Muscle of back (tissue), 11 donors: Measurements from ENCODE around the gene PDSS1. TPM values are rescaled to one million over a fixed set of nuclear protein-coding genes. Genes with fewer than 3 reads are reported as not detected.
"Not testable (repeated sequence)": the region's sequence is repeated elsewhere in the genome, so short reads cannot be mapped to it uniquely, and the experiment has no call there.

Experiments used
- DNase-seq, 3 donors: peaks; one replicate each; pipeline versions ENCODE4 v3.0.0 to v3.0.0-alpha.2; 2013
- polyA plus RNA-seq, 10 donors: library from polyadenylated mRNA; unstranded; fragments of 120-200 nt; gene quantifications; one replicate each; pipeline ENCODE4 v1.2.1, GENCODE V29; 2013; ENCODE audit not compliant: insufficient read length in 10 of 10

Gene PDSS1
- polyA plus RNA-seq, 10 donors = 6.8 to 13.0 (median 8.2) TPM

DNA sequence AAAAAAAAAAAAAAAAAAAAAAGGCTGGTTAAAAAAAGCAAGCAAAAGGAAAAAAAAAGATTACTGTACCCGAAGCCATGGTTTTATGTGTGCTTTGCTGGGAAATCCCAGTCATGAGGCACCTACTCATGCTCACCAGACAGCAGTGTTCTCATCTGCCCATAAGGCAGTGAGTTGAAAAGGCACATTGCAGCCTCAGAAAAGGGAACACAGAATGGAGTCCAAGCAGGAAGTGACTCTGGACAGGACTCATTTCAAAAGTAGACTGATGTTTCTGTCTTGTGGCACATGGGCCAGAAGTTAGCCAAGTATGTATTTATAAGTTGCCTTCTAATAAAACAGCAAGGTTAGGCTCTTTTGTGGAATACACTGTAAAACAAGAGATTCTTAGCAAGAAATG, 40.2 kb downstream of the PDSS1 start:
- DNase-seq = peak in 2 of 3 donors; percentile 10 to 23

DNA sequence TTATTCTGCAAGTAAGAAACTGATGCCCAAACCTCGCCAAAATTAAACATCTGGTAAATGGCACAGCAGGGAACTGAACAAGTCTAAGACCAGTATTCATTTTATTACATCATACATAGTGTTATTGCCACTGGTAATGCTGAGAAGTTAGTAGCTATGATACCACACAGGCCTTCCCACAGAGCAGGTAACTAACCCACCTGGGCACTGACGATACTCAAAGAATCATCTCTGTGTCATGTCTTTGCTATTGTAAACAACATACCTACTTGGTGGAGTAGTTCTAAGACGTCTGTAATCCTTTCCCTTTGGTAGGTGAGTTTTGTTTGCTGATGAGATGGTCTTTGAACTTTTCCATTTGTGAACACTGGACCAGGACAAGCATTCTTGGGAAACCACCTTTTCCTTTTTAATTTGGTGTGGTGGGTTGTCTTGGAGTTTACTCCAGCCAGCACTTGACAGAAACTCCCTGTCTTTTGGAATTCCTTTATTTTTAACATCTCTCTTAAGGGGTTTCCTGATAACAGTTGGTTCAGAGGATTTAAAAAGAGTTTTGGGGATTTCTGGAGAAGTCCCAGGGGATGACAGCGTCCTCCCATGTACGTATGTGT, 40.9 kb downstream of the PDSS1 start:
- no peak for DNase-seq

DNA sequence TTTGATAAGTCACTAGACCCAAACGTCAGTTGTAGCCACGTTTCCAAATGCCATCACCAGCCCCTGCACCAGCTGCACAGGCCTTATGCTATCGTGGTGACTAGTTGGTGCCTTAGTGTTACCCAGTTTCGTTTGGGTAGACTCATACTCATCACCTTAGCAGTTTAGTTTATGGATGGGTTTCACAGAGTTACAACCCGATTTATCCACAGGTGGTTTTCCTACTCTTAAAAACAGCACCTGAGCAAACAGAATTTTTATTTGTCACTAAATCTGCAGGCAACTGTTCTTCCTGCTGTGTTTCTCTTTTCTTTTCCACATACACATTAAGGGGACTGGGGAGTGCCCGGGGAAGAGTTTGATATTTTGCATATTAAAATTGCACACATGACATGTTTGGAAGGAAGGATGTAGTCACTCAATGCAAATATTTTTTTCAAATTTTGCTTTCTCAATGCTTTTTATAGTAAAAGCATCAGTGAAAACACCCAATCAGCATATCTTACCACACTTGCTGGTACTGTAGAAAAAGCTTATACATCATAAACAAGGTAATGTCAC, 41.6 kb downstream of the PDSS1 start:
- no peak for DNase-seq

DNA sequence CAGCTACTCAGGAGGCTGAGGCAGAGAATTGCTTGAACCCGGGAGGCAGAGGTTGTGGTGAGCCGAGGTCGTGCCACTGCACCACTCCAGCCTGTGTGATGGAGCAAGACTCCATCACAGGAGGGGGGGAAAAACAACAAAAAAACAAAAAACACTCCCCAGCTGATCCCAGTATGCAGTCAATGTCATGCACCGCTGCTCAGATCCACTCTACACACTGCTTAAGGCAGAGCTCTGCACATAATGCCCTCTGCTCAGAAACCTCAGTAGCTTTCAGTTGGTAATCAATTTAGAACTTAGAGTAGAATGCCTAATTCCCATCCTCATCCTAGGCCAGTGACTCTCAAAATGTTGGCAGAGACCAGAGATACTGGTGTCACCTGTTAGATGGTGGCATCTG, 43.9 kb downstream of the PDSS1 start:
- DNase-seq = no peak

DNA sequence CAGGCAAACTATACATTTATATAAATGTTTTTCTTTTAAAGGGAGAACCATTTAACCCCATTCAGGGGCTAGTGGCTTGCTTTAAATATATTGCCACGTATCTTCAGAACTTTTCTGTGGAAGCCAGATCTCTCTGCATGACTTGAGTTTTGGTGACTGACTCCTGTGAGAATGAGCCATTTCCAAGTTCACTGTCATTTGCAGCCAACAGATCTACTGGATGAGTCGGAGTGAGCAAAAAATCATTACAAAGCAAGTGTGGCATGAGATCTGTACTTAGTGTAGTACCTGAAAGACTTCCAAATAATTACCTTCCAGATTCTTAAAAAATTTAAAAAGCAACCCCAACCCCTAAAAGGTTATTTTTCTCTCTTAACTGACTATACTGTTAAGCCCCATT, 45.6 kb downstream of the PDSS1 start:
- no peak for DNase-seq

DNA sequence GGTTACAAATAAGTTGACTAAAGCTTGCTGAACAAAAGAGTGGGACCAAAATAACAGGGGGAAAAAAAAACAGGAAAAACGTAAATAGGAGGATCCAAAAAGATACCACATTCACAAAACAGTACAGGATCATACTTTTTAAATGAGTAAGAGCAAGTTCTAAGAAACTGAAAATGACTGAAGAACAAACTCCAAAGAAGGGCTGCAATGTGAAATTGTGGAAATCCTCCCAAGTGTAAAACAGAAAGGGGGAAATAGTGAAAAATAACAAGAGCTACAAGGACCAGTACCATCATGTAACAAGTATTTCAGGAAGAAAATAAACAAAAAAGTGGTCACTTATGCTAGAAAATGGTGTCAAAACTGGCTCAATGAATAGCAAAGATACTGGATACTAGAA, 46.3 kb downstream of the PDSS1 start:
- no peak for DNase-seq

DNA sequence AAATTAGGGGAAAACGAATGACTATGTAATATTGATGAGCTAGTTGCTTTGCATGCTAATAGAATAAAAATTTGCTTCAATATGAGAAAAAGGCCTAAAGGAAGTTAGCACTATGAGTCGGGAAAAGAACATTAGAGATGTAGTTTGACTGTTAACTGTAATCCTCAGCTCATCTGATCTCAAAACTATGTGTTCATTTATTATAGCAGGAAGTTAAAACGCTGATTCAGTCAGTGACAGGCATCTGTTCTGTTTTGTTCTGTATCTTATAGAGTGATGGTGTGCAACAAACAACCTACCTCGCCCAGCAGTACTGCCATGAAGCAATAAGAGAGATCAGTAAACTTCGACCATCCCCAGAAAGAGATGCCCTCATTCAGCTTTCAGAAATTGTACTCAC, 48.6 kb downstream of the PDSS1 start:
- DNase-seq = no peak

DNA sequence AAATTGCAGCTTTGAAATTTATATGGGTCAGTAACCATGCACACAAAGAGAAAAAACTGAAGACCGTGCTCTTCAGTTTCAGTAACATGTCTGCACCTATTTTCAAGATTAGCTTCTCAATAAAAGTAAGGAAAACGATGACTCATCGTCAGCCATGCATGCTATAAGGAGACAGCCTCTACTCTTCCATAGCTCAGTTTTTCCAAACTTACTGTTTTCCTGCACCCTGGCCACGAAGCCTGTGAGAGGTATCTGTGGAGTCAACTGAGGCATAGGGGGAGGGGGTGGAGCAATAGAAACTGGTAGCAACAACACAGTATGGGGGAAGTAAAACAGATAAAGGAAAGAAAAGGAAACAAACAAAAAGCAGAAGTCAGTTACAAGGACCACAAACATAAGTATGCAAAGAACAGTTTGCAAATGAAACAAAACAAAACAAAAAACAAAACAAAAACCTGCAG, 58.0 kb downstream of the PDSS1 start:
- peak in 2 of 3 donors; percentile 6 to 7 for DNase-seq

DNA sequence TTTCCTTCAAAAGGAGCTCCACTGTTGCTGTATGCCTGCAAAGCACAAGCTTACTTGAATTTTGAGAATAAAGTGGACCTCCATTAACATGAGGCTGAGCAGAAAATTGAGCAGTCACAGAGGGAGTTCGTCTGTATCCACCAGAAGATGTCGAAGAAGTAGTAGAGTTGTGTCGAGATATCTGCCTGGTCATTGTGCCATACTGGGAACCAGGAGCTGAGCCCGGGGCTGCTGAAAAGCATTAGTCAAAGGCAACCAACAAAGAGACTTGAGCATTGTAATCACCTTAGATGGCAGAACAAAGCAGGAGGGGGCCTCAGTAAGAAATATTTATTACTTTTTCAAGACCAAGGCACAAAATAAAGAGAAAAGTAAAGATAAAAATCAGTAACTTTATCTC, 61.5 kb downstream of the PDSS1 start:
- no peak for DNase-seq

DNA sequence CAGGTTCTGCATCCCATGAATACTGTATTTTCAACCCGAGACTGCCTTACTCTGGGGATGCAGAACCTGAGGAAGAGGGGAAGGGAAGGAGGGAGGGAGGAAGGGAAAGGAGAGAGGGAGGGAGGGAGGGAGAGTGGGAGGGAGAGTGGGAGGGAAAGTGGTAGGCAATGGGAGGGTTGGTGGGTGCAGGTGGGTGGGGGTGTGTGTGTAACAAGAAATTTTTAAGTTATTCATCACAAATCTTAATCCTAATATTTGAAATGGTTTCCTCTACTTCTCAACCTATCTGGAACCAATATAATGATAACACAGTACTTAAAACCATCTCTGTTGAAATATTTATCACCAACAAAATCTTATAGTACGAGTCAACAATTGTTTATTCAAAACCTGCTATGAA, 68.0 kb downstream of the PDSS1 start:
- DNase-seq = no peak

DNA sequence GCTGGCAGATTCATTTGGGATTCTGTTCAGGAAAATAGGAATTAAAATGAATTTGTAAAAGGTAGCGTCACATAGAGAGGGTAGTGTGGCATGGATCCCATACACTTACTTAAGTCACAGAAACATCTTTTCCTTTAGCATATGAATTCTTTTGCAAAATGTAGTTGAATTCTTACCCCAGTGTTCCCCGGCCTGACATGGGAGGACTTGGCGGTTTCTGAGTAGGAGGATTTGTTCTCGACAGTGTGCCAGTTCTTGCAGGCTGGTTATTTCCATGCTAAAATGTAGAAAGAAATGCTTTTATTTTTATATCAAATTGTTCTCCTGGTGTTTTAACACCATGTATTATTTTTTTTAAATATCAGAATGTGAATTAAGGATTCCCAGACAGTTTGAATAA, 72.6 kb downstream of the PDSS1 start:
- DNase-seq = no peak

DNA sequence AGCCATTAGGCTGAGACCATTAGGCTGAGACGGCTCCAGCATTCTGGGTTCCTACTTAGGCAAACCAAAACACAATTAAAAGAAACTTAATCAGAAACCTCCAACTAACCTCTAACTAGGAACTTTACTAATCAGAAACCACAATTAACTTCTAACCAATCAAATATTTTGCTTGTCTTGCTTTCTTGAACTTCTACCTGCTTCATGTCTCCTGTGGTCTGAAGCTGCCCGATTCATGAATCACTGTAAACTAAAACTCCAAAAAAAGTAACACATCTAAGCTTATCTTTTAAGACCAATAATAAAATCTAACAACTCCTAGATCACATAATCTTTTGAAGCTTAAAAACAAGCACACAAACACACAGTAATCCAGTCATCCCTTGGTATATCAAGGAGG, 76.1 kb downstream of the PDSS1 start:
- no peak for DNase-seq

DNA sequence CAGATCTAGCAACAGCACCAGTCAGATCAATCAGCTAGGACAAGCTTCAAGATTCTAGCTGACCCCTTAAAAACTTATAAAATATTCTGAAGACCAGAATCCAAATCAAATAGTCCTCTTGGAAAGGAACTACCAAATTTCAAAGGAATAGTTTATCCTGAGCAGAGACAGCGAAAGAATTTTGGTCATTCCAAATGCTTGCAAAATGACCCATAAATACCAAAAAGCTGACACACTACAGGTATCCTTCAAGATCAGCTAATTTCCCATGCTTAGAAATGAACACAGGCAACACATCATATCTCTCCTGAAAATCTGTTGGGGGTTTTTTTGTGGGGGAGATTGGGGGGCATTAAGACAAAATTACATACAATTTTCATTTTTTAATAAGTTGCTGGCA, 78.8 kb downstream of the PDSS1 start:
- no peak for DNase-seq

DNA sequence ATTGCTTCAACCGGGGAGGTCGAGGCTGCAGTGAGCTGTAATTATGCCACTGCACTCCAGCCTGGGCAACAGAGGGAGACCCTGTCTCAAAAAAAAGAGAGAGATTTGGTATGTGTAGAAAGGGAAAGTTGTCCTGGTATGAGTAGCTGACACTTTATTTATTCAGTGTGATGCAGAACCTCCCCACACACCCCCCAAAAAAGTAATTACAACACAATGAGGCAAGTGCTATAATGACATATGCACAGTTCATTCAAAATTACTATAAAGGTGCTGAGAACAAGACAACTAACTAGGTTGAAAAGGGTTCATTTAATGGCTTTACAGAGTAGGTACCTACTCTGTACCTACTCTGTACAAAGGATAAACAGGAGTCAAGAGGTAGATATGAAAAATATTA, 80.2 kb downstream of the PDSS1 start:
- no peak for DNase-seq

DNA sequence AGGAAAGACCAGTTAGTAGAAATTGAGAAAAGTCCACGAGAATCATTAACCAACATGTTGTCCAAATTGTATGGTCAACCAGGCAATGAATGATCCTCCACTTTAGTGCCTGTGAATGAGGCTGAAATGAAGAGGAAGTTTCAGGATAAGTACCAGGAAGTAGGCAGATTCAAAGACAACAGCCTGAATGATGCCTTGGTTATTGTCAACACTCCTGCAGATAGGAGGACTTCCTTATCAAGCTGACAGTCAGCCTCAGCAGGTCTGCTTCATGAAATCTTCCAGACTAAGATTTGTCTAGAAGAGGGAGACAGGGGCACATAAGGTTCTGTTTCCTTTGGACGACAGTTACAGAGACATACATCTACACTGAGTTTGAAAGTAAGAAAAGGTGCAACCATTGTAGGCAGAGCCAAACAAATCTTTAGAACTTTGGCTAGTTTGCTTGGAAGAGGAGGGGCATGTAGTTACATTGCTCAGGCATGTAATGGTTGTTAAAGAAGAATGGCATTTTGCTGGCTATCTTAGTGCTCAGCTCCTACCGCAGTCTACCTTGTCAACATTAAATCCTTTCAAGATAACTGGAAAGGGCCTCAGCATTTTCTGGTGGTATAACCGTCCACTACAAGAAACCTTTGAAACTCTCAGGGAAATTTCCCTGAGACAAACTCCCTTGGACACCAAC, 81.8 kb downstream of the PDSS1 start:
- no peak for DNase-seq

DNA sequence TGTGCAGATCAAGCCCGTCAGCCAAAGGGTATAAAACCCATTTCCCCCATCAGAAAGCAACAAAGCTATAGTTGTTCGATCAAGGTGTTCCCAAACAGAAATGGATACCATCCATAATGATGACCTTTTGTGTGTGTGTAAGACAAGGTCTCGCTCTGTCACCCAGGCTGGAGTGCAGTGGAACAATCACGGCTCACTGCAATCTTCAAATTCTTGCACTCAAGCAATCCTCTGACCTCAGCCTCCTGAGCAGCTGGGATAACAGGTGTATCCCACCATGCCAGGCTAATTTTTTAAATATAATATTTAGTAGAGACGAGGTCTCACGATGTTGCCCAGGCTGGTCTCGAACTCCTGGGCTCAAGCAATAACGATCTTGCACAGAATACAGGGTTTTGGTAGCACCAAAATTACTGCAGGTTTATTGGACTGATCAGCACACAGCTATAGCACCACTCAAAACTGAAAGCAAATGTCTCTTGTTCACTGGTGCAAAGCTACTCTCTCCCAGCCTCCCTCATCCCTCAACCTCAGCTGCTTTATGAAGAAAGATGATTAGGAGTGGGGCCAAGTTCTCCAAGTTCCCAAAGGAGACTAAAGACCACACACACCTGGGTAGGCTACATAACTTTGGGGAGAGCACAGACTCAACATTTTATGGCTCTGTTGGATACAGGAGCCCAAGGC, 82.7 kb downstream of the PDSS1 start:
- no peak for DNase-seq

DNA sequence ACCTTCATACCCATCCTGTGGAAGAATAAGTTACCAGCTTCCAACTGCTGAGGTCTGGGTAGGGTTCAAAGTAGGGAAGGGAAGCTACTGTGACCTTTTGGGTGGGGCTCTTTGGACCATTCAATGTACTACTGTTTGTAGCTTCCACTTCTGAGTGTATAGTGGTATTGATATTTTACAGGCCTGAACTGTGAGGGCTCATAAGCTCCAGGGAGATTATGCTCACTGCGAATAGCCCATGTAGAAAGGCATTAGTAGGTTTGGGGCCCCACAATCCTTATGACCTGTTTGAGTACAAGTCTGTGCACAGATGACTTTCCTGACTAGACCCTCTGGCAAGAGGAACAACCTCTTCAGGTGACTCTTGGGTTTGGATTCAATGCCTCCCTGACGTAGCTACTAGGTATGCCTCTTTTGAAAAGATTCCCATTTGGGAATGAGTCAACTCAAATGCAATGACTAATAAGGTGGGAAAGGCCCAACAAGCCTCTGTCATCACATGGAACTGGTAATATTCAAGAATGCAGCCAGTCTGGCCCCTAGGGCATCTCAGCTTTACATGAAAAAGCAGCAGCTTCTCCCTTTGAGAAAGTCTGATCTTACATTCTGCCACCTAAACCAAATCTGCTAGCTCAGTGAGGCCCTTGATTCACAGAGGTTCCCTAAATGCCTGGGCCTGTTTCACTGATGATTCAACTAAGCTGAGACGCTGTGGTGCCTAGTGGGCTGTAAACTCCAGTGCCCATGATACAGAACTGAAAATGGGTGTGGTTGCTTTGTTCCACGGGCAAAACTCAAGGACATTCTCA, 83.5 kb downstream of the PDSS1 start:
- DNase-seq = peak in 1 of 3 donors; percentile 75

DNA sequence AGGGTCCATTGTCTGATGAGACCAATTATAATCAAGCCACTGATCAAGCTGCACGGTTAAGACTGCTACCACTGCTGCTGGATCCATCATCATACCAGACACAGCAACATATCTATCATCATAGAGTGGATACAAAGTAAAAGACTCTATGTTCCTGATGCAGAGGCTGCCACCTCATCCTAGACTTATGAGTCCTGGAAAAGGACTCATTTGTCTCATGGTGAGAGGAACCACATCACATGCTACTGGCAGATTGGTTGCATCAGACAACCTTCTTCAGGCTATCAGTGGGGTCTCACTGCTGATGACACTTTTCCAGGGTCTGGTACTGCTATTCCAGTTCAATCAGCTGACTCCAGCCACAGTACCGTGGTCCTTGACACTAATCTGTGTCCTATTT, 84.3 kb downstream of the PDSS1 start:
- DNase-seq = no peak

DNA sequence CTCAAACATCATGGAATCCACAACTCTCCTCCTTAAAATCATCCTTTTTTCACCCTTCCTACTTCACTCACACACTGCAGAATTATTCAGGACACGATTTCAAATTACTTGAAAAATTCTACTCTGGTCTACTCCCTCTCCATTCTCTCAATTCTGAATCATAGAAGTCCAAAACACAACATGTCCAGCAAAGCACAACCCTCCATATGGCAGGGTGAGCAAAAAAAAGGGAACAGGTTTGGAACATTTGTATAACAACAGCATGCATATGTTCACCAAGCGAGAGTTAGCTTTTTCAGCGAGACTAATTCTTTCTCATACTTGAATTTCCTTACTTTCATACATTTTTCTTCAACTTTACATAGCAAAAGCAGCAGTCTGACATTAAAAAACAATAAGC, 89.9 kb downstream of the PDSS1 start:
- no peak for DNase-seq

DNA sequence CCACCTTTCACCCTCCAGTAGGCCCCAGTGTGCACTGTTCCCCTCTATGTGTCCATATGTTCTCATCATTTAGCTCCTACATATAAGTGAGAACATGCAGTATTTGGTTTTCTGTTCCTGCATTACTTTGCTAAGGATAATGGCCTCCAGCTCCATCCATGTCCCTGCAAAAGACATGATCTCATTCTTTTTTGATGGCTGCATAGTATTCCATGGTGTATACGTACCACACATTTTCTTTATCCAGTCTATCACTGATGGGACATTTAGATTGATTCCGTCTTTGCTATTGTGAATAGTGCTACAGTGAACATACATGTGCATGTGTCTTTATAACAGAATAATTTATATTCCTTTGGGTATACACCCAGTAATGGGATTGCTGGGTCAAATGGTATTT, 92.3 kb downstream of the PDSS1 start:
- DNase-seq = not testable (repeated sequence)

DNA sequence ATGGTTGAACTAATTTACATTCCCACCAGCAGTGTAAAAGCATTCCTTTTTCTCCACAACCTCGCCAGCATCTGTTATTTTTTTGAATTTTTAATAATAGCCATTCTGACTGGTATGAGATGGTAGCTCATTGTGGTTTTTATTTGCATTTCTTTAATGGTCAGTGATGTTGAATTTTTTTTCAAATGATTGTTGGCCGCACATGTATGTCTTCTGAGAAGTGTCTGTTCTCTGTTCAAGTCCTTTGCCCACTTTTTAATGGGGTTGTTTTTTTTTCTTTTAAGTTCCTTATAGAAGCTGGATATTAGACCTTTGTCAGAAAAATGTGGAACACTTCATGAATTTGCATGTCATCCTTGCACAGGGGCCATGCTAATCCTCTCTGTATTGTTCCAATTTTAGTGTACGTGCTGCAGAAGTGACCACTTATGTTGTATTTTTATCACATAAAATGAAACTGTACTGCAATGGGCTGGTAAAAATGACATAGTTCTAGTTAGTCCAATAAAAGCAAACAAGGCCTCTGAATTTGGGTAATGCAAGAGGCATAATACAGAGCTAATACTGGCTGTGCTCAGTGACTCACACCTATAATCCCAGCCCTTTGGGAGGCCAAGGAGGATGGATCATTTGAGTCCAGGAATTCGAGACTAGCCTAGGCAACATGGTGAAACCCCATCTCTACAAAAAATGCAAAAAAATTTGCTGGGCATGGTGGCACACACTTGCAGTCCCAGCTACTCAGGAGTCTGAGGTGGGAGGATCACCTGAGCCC, 92.9 kb downstream of the PDSS1 start:
- no peak for DNase-seq
